Activated T-helper 2 cell treated with anti-CD3 and anti-CD28 coated beads, Interferon-gamma antibody, Interleukin-2, Interleukin-4, amounts not matched to agents 10 μg/mL and 5 μg/mL and 100 μg/mL, durations not matched to agents 14 hours and 24 hours and 36 hours (primary cell): ENCODE measurements around the gene VAT1L. TPM values are rescaled to one million over a fixed set of nuclear protein-coding genes. Genes with fewer than 3 reads are reported as not detected.

ENCODE experiments used
- DNase-seq: peaks from one replicate; pipeline ENCODE4 v3.0.0; 2021; ENCODE audit warnings: low spot score
- H3K27ac Mint-ChIP-seq: one replicate; pipeline ENCODE4 v1.8.0; 2021; ENCODE audit warnings: mixed read lengths
- H3K27me3 Mint-ChIP-seq: one replicate; pipeline ENCODE4 v1.8.0; 2021; ENCODE audit warnings: low read depth, mixed read lengths
- H3K36me3 Mint-ChIP-seq: one replicate; pipeline ENCODE4 v1.8.0; 2021; ENCODE audit warnings: low read depth, mixed read lengths
- H3K4me1 Mint-ChIP-seq: one replicate; pipeline ENCODE4 v1.8.0; 2021; ENCODE audit warnings: low read depth, mixed read lengths
- H3K4me3 Mint-ChIP-seq: one replicate; pipeline ENCODE4 v1.8.0; 2021; ENCODE audit warnings: low read depth, mild to moderate bottlenecking, moderate library complexity, mixed read lengths
- H3K9me3 Mint-ChIP-seq: one replicate; pipeline ENCODE4 v1.8.0; 2021; ENCODE audit warnings: mixed read lengths
- intact Hi-C: fragments of 100-400 bp; cut with micrococcal nuclease; formaldehyde crosslinking; loops from one replicate; pipeline ENCODE4 v1.15.1; 2023
- total RNA-seq: library from RNA; stranded (reverse); gene quantifications from 2 replicates; pipeline ENCODE4 v1.2.3, GENCODE V29; 2022

VAT1L gene
- total RNA-seq, 1 donor from 2014 or later: not detected

GRCh38 chr16:77822661-77823060, 34.3 kb downstream of the VAT1L start:
- H3K4me3 Mint-ChIP-seq: no peak overlapping the region
- H3K4me1 Mint-ChIP-seq: no peaks in the 10 kb centered on the region
- H3K36me3 Mint-ChIP-seq: no peaks in the 10 kb centered on the region
- H3K27ac Mint-ChIP-seq: no peak overlapping the region
- intact Hi-C loops: no loop called here
- H3K27me3 Mint-ChIP-seq: no peaks in the 10 kb centered on the region
- H3K9me3 Mint-ChIP-seq: no peaks in the 10 kb centered on the region
- DNase-seq: no peak

GRCh38 chr16:77823067-77823466, 34.7 kb downstream of the VAT1L start:
- intact Hi-C loops: no loop called here
- H3K36me3 Mint-ChIP-seq: no peaks in the 10 kb centered on the region
- no peak overlapping the region for H3K4me3 Mint-ChIP-seq
- H3K9me3 Mint-ChIP-seq: no peaks in the 10 kb centered on the region
- no peak overlapping the region for H3K27ac Mint-ChIP-seq
- no peak for DNase-seq
- no peaks in the 10 kb centered on the region for H3K4me1 Mint-ChIP-seq
- H3K27me3 Mint-ChIP-seq: no peaks in the 10 kb centered on the region

- intact Hi-C loops: no loop called here
- no peaks in the 10 kb centered on the region for H3K27me3 Mint-ChIP-seq
- H3K4me1 Mint-ChIP-seq: no peaks in the 10 kb centered on the region
- H3K4me3 Mint-ChIP-seq: no peak overlapping the region
- H3K36me3 Mint-ChIP-seq: no peaks in the 10 kb centered on the region
- H3K27ac Mint-ChIP-seq: no peak overlapping the region
- DNase-seq: no peak
- H3K9me3 Mint-ChIP-seq: no peaks in the 10 kb centered on the region
These were observed 36.8 kb downstream of the VAT1L start for GRCh38 chr16:77825196-77825595.

- Mint-ChIP-seq H3K4me1 (no peaks in the 10 kb centered on the region), H3K27ac (no peak overlapping the region), H3K36me3 (no peaks in the 10 kb centered on the region), H3K4me3 (no peak overlapping the region), H3K27me3 (no peaks in the 10 kb centered on the region), H3K9me3 (no peaks in the 10 kb centered on the region)
- DNase-seq: no peak
- intact Hi-C loops: no loop called here
These were observed 38.7 kb downstream of the VAT1L start for GRCh38 chr16:77827032-77827431.

GRCh38 chr16:77833921-77834634, 45.7 kb downstream of the VAT1L start:
- no peak overlapping the region for H3K27ac Mint-ChIP-seq
- H3K4me3 Mint-ChIP-seq: no peak overlapping the region
- no peaks in the 10 kb centered on the region for H3K36me3 Mint-ChIP-seq
- no peak for DNase-seq
- no peaks in the 10 kb centered on the region for H3K4me1 Mint-ChIP-seq
- intact Hi-C loops: no loop called here
- H3K27me3 Mint-ChIP-seq: no peaks in the 10 kb centered on the region
- H3K9me3 Mint-ChIP-seq: no peaks in the 10 kb centered on the region

- Mint-ChIP-seq H3K4me3 (no peak overlapping the region), H3K4me1 (no peaks in the 10 kb centered on the region), H3K9me3 (no peaks in the 10 kb centered on the region), H3K27me3 (no peaks in the 10 kb centered on the region), H3K36me3 (no peaks in the 10 kb centered on the region), H3K27ac (no peak overlapping the region)
- no peak for DNase-seq
- intact Hi-C loops: no loop called here
These were observed 46.5 kb downstream of the VAT1L start for GRCh38 chr16:77834635-77835540.

GRCh38 chr16:77836801-77837200, 48.4 kb downstream of the VAT1L start:
- intact Hi-C loops: no loop called here
- Mint-ChIP-seq H3K27ac (no peak overlapping the region), H3K9me3 (no peaks in the 10 kb centered on the region), H3K4me1 (no peaks in the 10 kb centered on the region), H3K4me3 (no peak overlapping the region), H3K36me3 (no peaks in the 10 kb centered on the region), H3K27me3 (no peaks in the 10 kb centered on the region)
- DNase-seq: no peak

GRCh38 chr16:77838597-77839255, 50.4 kb downstream of the VAT1L start:
- Mint-ChIP-seq H3K4me3 (no peak overlapping the region), H3K27me3 (no peaks in the 10 kb centered on the region), H3K9me3 (no peaks in the 10 kb centered on the region), H3K36me3 (no peaks in the 10 kb centered on the region), H3K27ac (no peak overlapping the region), H3K4me1 (no peaks in the 10 kb centered on the region)
- no peak for DNase-seq
- intact Hi-C loops: no loop called here

GRCh38 chr16:77840093-77840492, 51.7 kb downstream of the VAT1L start:
- DNase-seq: no peak
- Mint-ChIP-seq H3K4me1 (no peaks in the 10 kb centered on the region), H3K27me3 (no peaks in the 10 kb centered on the region), H3K27ac (no peak overlapping the region), H3K36me3 (no peaks in the 10 kb centered on the region), H3K4me3 (no peak overlapping the region), H3K9me3 (no peaks in the 10 kb centered on the region)
- intact Hi-C loops: no loop called here

GRCh38 chr16:77840673-77841501, 52.5 kb downstream of the VAT1L start:
- no peak for DNase-seq
- Mint-ChIP-seq H3K4me3 (no peak overlapping the region), H3K27me3 (no peaks in the 10 kb centered on the region), H3K27ac (no peak overlapping the region), H3K36me3 (no peaks in the 10 kb centered on the region), H3K9me3 (no peaks in the 10 kb centered on the region), H3K4me1 (no peaks in the 10 kb centered on the region)
- intact Hi-C loops: no loop called here

- intact Hi-C loops: no loop called here
- Mint-ChIP-seq H3K27me3 (no peaks in the 10 kb centered on the region), H3K4me1 (no peaks in the 10 kb centered on the region), H3K27ac (no peak overlapping the region), H3K4me3 (no peak overlapping the region), H3K9me3 (no peaks in the 10 kb centered on the region), H3K36me3 (no peaks in the 10 kb centered on the region)
- no peak for DNase-seq
These were observed 53.1 kb downstream of the VAT1L start for GRCh38 chr16:77841502-77841763.

GRCh38 chr16:77842468-77842867, 54.1 kb downstream of the VAT1L start:
- Mint-ChIP-seq H3K36me3 (no peaks in the 10 kb centered on the region), H3K27me3 (no peaks in the 10 kb centered on the region), H3K27ac (no peak overlapping the region), H3K4me3 (no peak overlapping the region), H3K4me1 (no peaks in the 10 kb centered on the region), H3K9me3 (no peaks in the 10 kb centered on the region)
- intact Hi-C loops: no loop called here
- no peak for DNase-seq
